Motor neuron (in vitro differentiated cells): ENCODE results near the gene STC2. TPM values are rescaled to one million over a fixed set of nuclear protein-coding genes. Genes with fewer than 3 reads are reported as not detected.

Experiments used
- total RNA-seq, 8 experiments: library from RNA; unstranded; fragments of 300-600 nt; gene quantifications; 2 replicates each; pipeline versions ENCODE4 v1.2.3 to v1.2.4, GENCODE V29; 2022

STC2 gene
- total RNA-seq, 8 experiments from 2014 or later = 2.3 to 92.3 (median 13.9) TPM

Other genes starting within 250 kb of the STC2 start
- 10 to 100 TPM in 6 of 8 experiments, 1 to 10 TPM in 2; 9.1 to 23.5 (median 16.4) TPM for gene BNIP1, start 183.9 kb downstream of the STC2 start, total RNA-seq
- gene NKX2-5, start 93.2 kb downstream of the STC2 start, total RNA-seq = under 1 TPM in 4 of 8 experiments, not detected in 4; 0.08 to 0.93 (median 0.32) TPM